ENCODE data around the gene CYP11A1. TPM values are rescaled to one million over a fixed set of nuclear protein-coding genes. Genes with fewer than 3 reads are reported as not detected.

Gene CYP11A1
- total RNA-seq, 1 experiment from 2014 or later: 1.7 TPM

- WGBS (ENCODE audit: extremely low coverage, insufficient read length, low lambda C conversion rate): no CpG with 5 or more reads among the region's 3 CpGs
- Histone ChIP-seq H2BK5ac (ENCODE audit: insufficient read length, low read length) (no peak overlapping the region), H3T11ph (ENCODE audit: low read length) (no peak overlapping the region), H3K56ac (ENCODE audit: insufficient read length, low read depth, low read length) (no peak overlapping the region), H3K23me2 (ENCODE audit: insufficient read length, low read depth, low read length, poor library complexity, severe bottlenecking) (no peaks in the 10 kb centered on the region), H2BK15ac (ENCODE audit: low read depth, low read length) (no peak overlapping the region), H2BK20ac (ENCODE audit: low read depth, low read length, poor library complexity, severe bottlenecking) (no peak overlapping the region), H3K9me3 (ENCODE audit: control insufficient read depth, low read depth, low read length) (no peaks in the 10 kb centered on the region), H2AK5ac (ENCODE audit: insufficient read length, low read length) (no peak overlapping the region), H3K79me2 (ENCODE audit: insufficient read depth, low read length) (no peaks in the 10 kb centered on the region), H3K4me2 (ENCODE audit: insufficient read depth, insufficient read length, low read length) (no peak overlapping the region), H3K23ac (ENCODE audit: insufficient read length, low read depth, low read length) (no peak overlapping the region), H2BK120ac (ENCODE audit: low read depth, low read length, poor library complexity, severe bottlenecking) (no peak overlapping the region), H3K27me3 (ENCODE audit: insufficient read depth, low read length) (no peaks in the 10 kb centered on the region), H4K91ac (ENCODE audit: insufficient read length, low read depth, low read length) (no peak overlapping the region), H4K20me1 (ENCODE audit: control insufficient read depth, insufficient read depth, insufficient read length) (no peaks in the 10 kb centered on the region), H3K9ac (ENCODE audit: extremely low read depth, insufficient read length, low read length) (no peak overlapping the region), H2AFZ (ENCODE audit: low read length) (no peak overlapping the region), H2BK12ac (ENCODE audit: insufficient read length, low read depth, low read length) (no peak overlapping the region), H3K79me1 (ENCODE audit: insufficient read depth, low read depth, low read length, poor library complexity, severe bottlenecking) (no peaks in the 10 kb centered on the region), H4K8ac (replicated peaks; ENCODE audit: insufficient read length, low read depth, low read length) (no peak overlapping the region), H3K18ac (ENCODE audit: insufficient read length, low read depth, low read length) (no peak overlapping the region), H3K27ac (ENCODE audit: insufficient read length, low read depth, low read length) (no peak overlapping the region), H3K4me1 (ENCODE audit: insufficient read depth, low read length) (peaks cover 8% of the 10 kb centered on the region; the same call in 1 of the 2 replicates), H3K4ac (ENCODE audit: low read depth, low read length) (no peak overlapping the region), H3K14ac (ENCODE audit: insufficient read depth, low read length) (no peak overlapping the region), H4K5ac (ENCODE audit: insufficient read length, low read depth, low read length) (no peak overlapping the region)
- peaks cover 17 to 27% (median 19%) of the 10 kb centered on the region in 3 experiments for H3K36me3 Mint-ChIP-seq (ENCODE audit: insufficient read depth in 1 of 3, low read depth in 3 of 3)
- peaks cover 24 to 32% of the 10 kb centered on the region in 2 experiments for H3K9me3 Mint-ChIP-seq
- H3K27ac Mint-ChIP-seq: no peak overlapping the region
- H3K27me3 Mint-ChIP-seq (ENCODE audit: low read depth): peaks cover 14% of the 10 kb centered on the region
- no peak for DNase-seq
- H3K4me3 Mint-ChIP-seq: no peak overlapping the region
- peaks cover 17 to 21% of the 10 kb centered on the region in 2 experiments for H3K4me1 Mint-ChIP-seq
- TF ChIP-seq CTCF (conservative IDR thresholded peaks at IDR 0.05): no peak
These were observed 15.0 kb downstream of the CYP11A1 start for GRCh38 chr15:74352393-74352910.
